GM20000 (cell line): ENCODE data around the gene PELI1.

ENCODE experiments used
- DNase-seq: peaks from one replicate; pipeline ENCODE4 v3.0.0; 2012; ENCODE audit warnings: low spot score
- CTCF ChIP-seq: IDR thresholded peaks from 2 replicates; pipeline ENCODE4 v1.5.1; 2012; ENCODE audit warnings: mild to moderate bottlenecking, control low read depth; ENCODE audit errors: extremely low read depth, missing control alignments

The PELI1 gene

GRCh38 chr2:64186699-64187605 is 42.7 kb upstream of the PELI1 start:
- no peak for DNase-seq
- TF ChIP-seq CTCF, result no peak

GRCh38 chr2:64179582-64180321 is 35.5 kb upstream of the PELI1 start:
- peak; percentile 56 for DNase-seq
- no peak for TF ChIP-seq CTCF

- no peak for TF ChIP-seq CTCF
- DNase-seq, result no peak
Measured at GRCh38 chr2:64177315-64177714, 33.1 kb upstream of the PELI1 start.

- TF ChIP-seq CTCF, result no peak
- no peak for DNase-seq
Measured at GRCh38 chr2:64175419-64176197, 31.4 kb upstream of the PELI1 start.

GRCh38 chr2:64173156-64174135 is 29.2 kb upstream of the PELI1 start:
- no peak for TF ChIP-seq CTCF
- DNase-seq, result no peak

- TF ChIP-seq CTCF, result no peak
- no peak for DNase-seq
Measured at GRCh38 chr2:64168756-64169155, 24.5 kb upstream of the PELI1 start.
